ENCODE data around the gene TANGO6.

The TANGO6 gene

GRCh38 chr16:68869492-68870088, 26.3 kb downstream of the TANGO6 start:
- DNase-seq, result no peak

- no peak for DNase-seq
These were observed 30.5 kb downstream of the TANGO6 start for GRCh38 chr16:68873635-68874471.

GRCh38 chr16:68875871-68876270, 32.5 kb downstream of the TANGO6 start:
- DNase-seq, result no peak

GRCh38 chr16:68883685-68884084, 40.4 kb downstream of the TANGO6 start:
- no peak for DNase-seq

- DNase-seq, result no peak
These were observed 41.1 kb downstream of the TANGO6 start for GRCh38 chr16:68884401-68884800.

- DNase-seq, result no peak
These were observed 41.8 kb downstream of the TANGO6 start for GRCh38 chr16:68884861-68885720.

GRCh38 chr16:68887107-68887506, 43.8 kb downstream of the TANGO6 start:
- no peak for DNase-seq

- DNase-seq, result no peak
These were observed 46.3 kb downstream of the TANGO6 start for GRCh38 chr16:68889508-68890150.

GRCh38 chr16:68892214-68892613, 48.9 kb downstream of the TANGO6 start:
- DNase-seq, result no peak

GRCh38 chr16:68892898-68893297, 49.6 kb downstream of the TANGO6 start:
- DNase-seq, result no peak

- DNase-seq, result no peak
These were observed 50.7 kb downstream of the TANGO6 start for GRCh38 chr16:68893710-68894705.

GRCh38 chr16:68894714-68895113, 51.4 kb downstream of the TANGO6 start:
- DNase-seq, result no peak

GRCh38 chr16:68898026-68898425, 54.7 kb downstream of the TANGO6 start:
- DNase-seq, result no peak

- DNase-seq, result no peak
These were observed 56.7 kb downstream of the TANGO6 start for GRCh38 chr16:68900009-68900408.

- peak in 1 of 2 experiments; percentile 51 for DNase-seq
These were observed 59.0 kb downstream of the TANGO6 start for GRCh38 chr16:68902003-68902968.

- DNase-seq, result no peak
These were observed 59.6 kb downstream of the TANGO6 start for GRCh38 chr16:68902969-68903345.

- no peak for DNase-seq
These were observed 64.0 kb downstream of the TANGO6 start for GRCh38 chr16:68907297-68907696.

GRCh38 chr16:68907781-68908181, 64.5 kb downstream of the TANGO6 start:
- no peak for DNase-seq

GRCh38 chr16:68909099-68909733, 65.9 kb downstream of the TANGO6 start:
- DNase-seq, result no peak

GRCh38 chr16:68910051-68910450, 66.7 kb downstream of the TANGO6 start:
- DNase-seq, result no peak

Data from SW 1271 (cell line).